Neutrophil (primary cell): Measurements from ENCODE around the gene PLPPR2.
A peak's percentile ranks its signal among the peaks of the same experiment; 100 is the strongest.

Source experiments
- H3K27ac ChIP-seq: fragments of 200-600 bp; sonication (generic); 2 replicates; pipeline ENCODE4 v1.5.1; 2016; ENCODE audit warnings: mild to moderate bottlenecking, moderate library complexity
- H3K27me3 ChIP-seq: fragments of 200-600 bp; sonication (generic); 2 replicates; pipeline ENCODE4 v1.6.0; 2016; ENCODE audit warnings: mild to moderate bottlenecking
- H3K36me3 ChIP-seq: fragments of 200-600 bp; sonication (generic); 2 replicates; pipeline ENCODE4 v1.5.1; 2017
- H3K4me1 ChIP-seq, 2 experiments: fragments of 200-600 bp in 1 of 2; sonication (generic) in 1 of 2; 1 replicate in 1 of 2; 2 replicates in 1 of 2; pipeline versions ENCODE4 v1.5.1 to v1.6.1; 2013 to 2016; ENCODE audit warnings: low read depth in 1 of 2, low read length in 1 of 2, mild to moderate bottlenecking in 1 of 2, moderate library complexity in 1 of 2; ENCODE audit not compliant: control insufficient read depth in 1 of 2, insufficient read depth in 1 of 2
- H3K4me3 ChIP-seq, 2 experiments: fragments of 200-600 bp in 1 of 2; sonication (generic) in 1 of 2; 1 replicate in 1 of 2; 2 replicates in 1 of 2; pipeline ENCODE4 v1.5.1; 2013 to 2016; ENCODE audit warnings: low read depth in 1 of 2, low read length in 1 of 2, mild to moderate bottlenecking in 1 of 2, moderate library complexity in 1 of 2
- H3K9me3 ChIP-seq: fragments of 200-600 bp; sonication (generic); 2 replicates; pipeline ENCODE4 v1.5.1; 2016
- TF ChIP-seq, protein P1 (sequence below): fragments of 200-600 bp; sonication (generic); IDR thresholded peaks from 2 replicates; pipeline ENCODE4 v1.5.1; 2016; ENCODE audit warnings: antibody characterized with exemption

Gene PLPPR2

GRCh38 chr19:11364296-11364904, 9.2 kb downstream of the PLPPR2 start:
- no peak overlapping the region for H3K27ac ChIP-seq
- peaks cover 79% of the 10 kb centered on the region for H3K36me3 ChIP-seq
- no peaks in the 10 kb centered on the region for H3K27me3 ChIP-seq
- H3K4me1 ChIP-seq = peaks cover 2 to 3% of the 10 kb centered on the region in 2 experiments
- no peak overlapping the region for H3K4me3 ChIP-seq
- no peaks in the 10 kb centered on the region for H3K9me3 ChIP-seq
- TF ChIP-seq, protein P1, sequence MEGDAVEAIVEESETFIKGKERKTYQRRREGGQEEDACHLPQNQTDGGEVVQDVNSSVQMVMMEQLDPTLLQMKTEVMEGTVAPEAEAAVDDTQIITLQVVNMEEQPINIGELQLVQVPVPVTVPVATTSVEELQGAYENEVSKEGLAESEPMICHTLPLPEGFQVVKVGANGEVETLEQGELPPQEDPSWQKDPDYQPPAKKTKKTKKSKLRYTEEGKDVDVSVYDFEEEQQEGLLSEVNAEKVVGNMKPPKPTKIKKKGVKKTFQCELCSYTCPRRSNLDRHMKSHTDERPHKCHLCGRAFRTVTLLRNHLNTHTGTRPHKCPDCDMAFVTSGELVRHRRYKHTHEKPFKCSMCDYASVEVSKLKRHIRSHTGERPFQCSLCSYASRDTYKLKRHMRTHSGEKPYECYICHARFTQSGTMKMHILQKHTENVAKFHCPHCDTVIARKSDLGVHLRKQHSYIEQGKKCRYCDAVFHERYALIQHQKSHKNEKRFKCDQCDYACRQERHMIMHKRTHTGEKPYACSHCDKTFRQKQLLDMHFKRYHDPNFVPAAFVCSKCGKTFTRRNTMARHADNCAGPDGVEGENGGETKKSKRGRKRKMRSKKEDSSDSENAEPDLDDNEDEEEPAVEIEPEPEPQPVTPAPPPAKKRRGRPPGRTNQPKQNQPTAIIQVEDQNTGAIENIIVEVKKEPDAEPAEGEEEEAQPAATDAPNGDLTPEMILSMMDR = no peak

DNA sequence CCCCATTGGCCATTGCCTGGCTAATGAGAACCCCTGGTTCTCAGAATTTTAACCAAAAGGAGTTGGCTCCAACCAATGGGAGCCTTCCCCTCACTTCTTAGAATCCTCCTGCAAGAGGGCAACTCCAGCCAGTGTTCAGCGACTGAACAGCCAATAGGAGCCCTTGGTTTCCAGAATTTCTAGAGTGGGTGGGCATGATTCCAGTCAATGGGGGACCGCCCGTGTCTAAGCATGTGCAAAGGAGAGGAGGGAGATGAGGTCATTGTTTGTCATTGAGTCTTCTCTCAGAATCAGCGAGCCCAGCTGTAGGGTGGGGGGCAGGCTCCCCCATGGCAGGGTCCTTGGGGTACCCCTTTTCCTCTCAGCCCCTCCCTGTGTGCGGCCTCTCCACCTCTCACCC, 9.7 kb downstream of the PLPPR2 start:
- H3K4me3 ChIP-seq = no peak overlapping the region
- peaks cover 74% of the 10 kb centered on the region for H3K36me3 ChIP-seq
- H3K4me1 ChIP-seq = no peaks in the 10 kb centered on the region
- no peaks in the 10 kb centered on the region for H3K9me3 ChIP-seq
- no peaks in the 10 kb centered on the region for H3K27me3 ChIP-seq
- no peak overlapping the region for H3K27ac ChIP-seq
- TF ChIP-seq, protein P1 = no peak

- TF ChIP-seq, protein P1 = no peak
- no peaks in the 10 kb centered on the region for H3K9me3 ChIP-seq
- H3K27ac ChIP-seq = peak overlapping the region; percentile 31
- H3K27me3 ChIP-seq = no peaks in the 10 kb centered on the region
- H3K4me3 ChIP-seq = no peak overlapping the region
- peaks cover 67% of the 10 kb centered on the region for H3K36me3 ChIP-seq
- no peaks in the 10 kb centered on the region for H3K4me1 ChIP-seq
These were observed 10.4 kb downstream of the PLPPR2 start for GRCh38 chr19:11365557-11366117.

GRCh38 chr19:11367528-11367927, 12.3 kb downstream of the PLPPR2 start:
- TF ChIP-seq, protein P1 = no peak
- Histone ChIP-seq H3K27ac (no peak overlapping the region), H3K4me3 (no peak overlapping the region), H3K36me3 (peaks cover 48% of the 10 kb centered on the region), H3K9me3 (no peaks in the 10 kb centered on the region), H3K4me1 (no peaks in the 10 kb centered on the region), H3K27me3 (no peaks in the 10 kb centered on the region)

DNA sequence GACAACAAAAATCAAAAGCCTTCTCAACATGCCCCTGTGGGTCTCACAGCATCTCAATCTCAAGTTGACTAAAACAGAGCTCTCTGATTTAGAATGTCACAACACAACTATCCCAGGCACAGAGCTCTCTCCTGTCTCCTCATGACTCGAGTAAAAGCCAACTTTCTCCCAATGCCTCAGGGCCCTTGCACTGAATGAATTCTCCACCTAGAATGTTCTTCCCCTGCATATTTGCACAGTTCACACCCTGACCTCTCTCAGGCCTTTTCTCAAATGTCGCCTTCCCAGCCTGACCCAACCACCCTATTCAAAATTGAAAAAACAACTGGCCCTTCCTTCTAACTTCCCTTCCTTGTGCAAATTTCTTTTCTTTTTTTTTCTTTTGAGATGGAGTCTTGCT, 15.5 kb downstream of the PLPPR2 start:
- Histone ChIP-seq H3K27ac (no peak overlapping the region), H3K4me3 (no peak overlapping the region), H3K36me3 (peaks cover 15% of the 10 kb centered on the region), H3K4me1 (peaks cover 19 to 22% of the 10 kb centered on the region in 2 experiments), H3K9me3 (no peaks in the 10 kb centered on the region), H3K27me3 (no peaks in the 10 kb centered on the region)
- TF ChIP-seq, protein P1 = no peak
